IMR-90 (cell line): Measurements from ENCODE around the gene TDRD3. TPM values are rescaled to one million over a fixed set of nuclear protein-coding genes. Genes with fewer than 3 reads are reported as not detected.

Experiments
- ATAC-seq: fragments of 200-7000 bp; cut with Tn5 transposase; 2 replicates; pipeline ENCODE4 v1.9.1; 2020; ENCODE audit warnings: low read depth, mild to moderate bottlenecking, moderate library complexity
- BruUV-seq: library from RNA; stranded (reverse); fragments of 400-500 nt; replicated peaks from 2 replicates; lab custom pipeline; 2021; lab: Mats Ljungman, UMichigan
- CTCF ChIA-PET: fragments of 300-600 bp; formaldehyde crosslinking; extraction: SDS; loops from one replicate; lab custom pipeline; 2021; ENCODE audit warnings: antibody characterized with exemption; lab: Yijun Ruan, JAX
- POLR2A ChIA-PET: fragments of 300-600 bp; sonication (Branson Sonifier 250); formaldehyde crosslinking; loops from one replicate; lab custom pipeline; 2022; ENCODE audit warnings: antibody characterized with exemption; ENCODE audit not compliant: unreplicated experiment; lab: Charles Lee
- DNase-seq: peaks from one replicate; pipeline ENCODE4 v3.0.0; 2013
- H2AFZ ChIP-seq: replicated peaks from 2 replicates; pipeline ENCODE3; 2013; ENCODE audit warnings: low read length, mild to moderate bottlenecking; ENCODE audit not compliant: poor library complexity
- H2AK5ac ChIP-seq: 2 replicates; pipeline ENCODE4 v1.6.1; 2013; ENCODE audit warnings: low read depth, low read length, inconsistent platforms
- H2AK9ac ChIP-seq: replicated peaks from 2 replicates; pipeline ENCODE3; 2013; ENCODE audit warnings: mild to moderate bottlenecking, low read depth, low read length, moderate library complexity; ENCODE audit not compliant: poor library complexity
- H2BK120ac ChIP-seq: 2 replicates; pipeline ENCODE4 v1.6.1; 2013; ENCODE audit warnings: low read depth, low read length, inconsistent platforms
- H2BK15ac ChIP-seq: 3 replicates; pipeline ENCODE4 v1.6.1; 2013; ENCODE audit warnings: low read depth, low read length, inconsistent platforms
- H2BK20ac ChIP-seq: 2 replicates; pipeline ENCODE4 v1.6.1; 2013; ENCODE audit warnings: low read depth, mild to moderate bottlenecking, inconsistent platforms, low read length, moderate library complexity
- H2BK5ac ChIP-seq: 2 replicates; pipeline ENCODE4 v1.6.1; 2013; ENCODE audit warnings: mild to moderate bottlenecking, low read depth, low read length, inconsistent platforms; ENCODE audit not compliant: poor library complexity, severe bottlenecking
- H3K14ac ChIP-seq: replicated peaks from 2 replicates; pipeline ENCODE4 v1.6.1; 2013; ENCODE audit warnings: low read depth, low read length, inconsistent platforms
- H3K18ac ChIP-seq: 2 replicates; pipeline ENCODE4 v1.6.1; 2013; ENCODE audit warnings: low read depth, low read length, control low read depth
- H3K23ac ChIP-seq: 2 replicates; pipeline ENCODE4 v1.6.1; 2013; ENCODE audit warnings: low read depth, low read length, inconsistent platforms
- H3K27ac ChIP-seq: 2 replicates; pipeline ENCODE4 v1.5.1; 2013; ENCODE audit warnings: mild to moderate bottlenecking, control low read depth, low read length; ENCODE audit not compliant: insufficient read depth
- H3K27me3 ChIP-seq: 2 replicates; pipeline ENCODE4 v1.6.1; 2013; ENCODE audit warnings: low read length; ENCODE audit not compliant: control insufficient read depth, insufficient read depth
- H3K36me3 ChIP-seq: 2 replicates; pipeline ENCODE4 v1.6.1; 2013; ENCODE audit warnings: low read length, mixed read lengths; ENCODE audit not compliant: control insufficient read depth, insufficient read depth
- H3K4ac ChIP-seq: 2 replicates; pipeline ENCODE4 v1.6.1; 2013; ENCODE audit warnings: low read depth, low read length, inconsistent platforms
- H3K4me1 ChIP-seq: 2 replicates; pipeline ENCODE4 v1.6.1; 2013; ENCODE audit warnings: low read length, mixed read lengths; ENCODE audit not compliant: control insufficient read depth, insufficient read depth
- H3K4me2 ChIP-seq: 2 replicates; pipeline ENCODE4 v1.6.1; 2013; ENCODE audit warnings: low read depth, mild to moderate bottlenecking, control low read depth, low read length, moderate library complexity
- H3K4me3 ChIP-seq: 2 replicates; pipeline ENCODE4 v1.5.1; 2013; ENCODE audit warnings: low read depth, mild to moderate bottlenecking, control low read depth, low read length, moderate library complexity; ENCODE audit not compliant: insufficient read depth
- H3K56ac ChIP-seq: 2 replicates; pipeline ENCODE4 v1.6.1; 2013; ENCODE audit warnings: low read length, inconsistent platforms; ENCODE audit not compliant: insufficient read depth; ENCODE audit errors: extremely low read depth
- H3K79me1 ChIP-seq, 2 experiments: 2 replicates each; pipeline ENCODE4 v1.6.1; 2013; ENCODE audit warnings: low read length in 2 of 2, inconsistent platforms in 1 of 2, low read depth in 1 of 2
- H3K9ac ChIP-seq: 2 replicates; pipeline ENCODE4 v1.6.1; 2013; ENCODE audit warnings: low read depth, low read length, control low read depth
- H3K9me1 ChIP-seq: 2 replicates; pipeline ENCODE4 v1.6.1; 2013; ENCODE audit warnings: low read length, inconsistent platforms; ENCODE audit not compliant: insufficient read depth
- H3K9me3 ChIP-seq: 2 replicates; pipeline ENCODE4 v1.6.1; 2013; ENCODE audit warnings: low read length; ENCODE audit not compliant: control insufficient read depth, insufficient read depth
- H4K20me1 ChIP-seq: 2 replicates; pipeline ENCODE4 v1.6.1; 2013; ENCODE audit warnings: low read length, inconsistent platforms; ENCODE audit not compliant: insufficient read depth
- H4K5ac ChIP-seq: 2 replicates; pipeline ENCODE4 v1.6.1; 2013; ENCODE audit warnings: mild to moderate bottlenecking, low read depth, low read length, control low read depth
- H4K8ac ChIP-seq, 2 experiments: 2 replicates each; pipeline ENCODE4 v1.6.1; 2013; ENCODE audit warnings: low read depth in 2 of 2, low read length in 2 of 2, control low read depth in 1 of 2, inconsistent platforms in 1 of 2
- H4K91ac ChIP-seq: 2 replicates; pipeline ENCODE4 v1.6.1; 2013; ENCODE audit warnings: low read depth, low read length, inconsistent platforms; ENCODE audit not compliant: insufficient read depth
- ELK1 ChIP-seq: fragments of 150-350 bp; IDR thresholded peaks from 2 replicates; pipeline ENCODE4 v1.6.1; 2016; ENCODE audit warnings: low read depth, mild to moderate bottlenecking, low read length, moderate library complexity, borderline replicate concordance
- FOS ChIP-seq: fragments of 150-350 bp; IDR thresholded peaks from 2 replicates; pipeline ENCODE4 v1.6.1; 2016; ENCODE audit warnings: low read depth, low read length
- MAFK ChIP-seq: IDR thresholded peaks from 2 replicates; pipeline ENCODE4 v1.6.1; 2012; ENCODE audit warnings: low read depth, low read length, improper control_type of control experiment
- MAZ ChIP-seq: IDR thresholded peaks from 2 replicates; pipeline ENCODE4 v1.6.1; 2012; ENCODE audit warnings: low read depth, mild to moderate bottlenecking, low read length, improper control_type of control experiment, moderate library complexity, borderline replicate concordance
- NFE2L2 ChIP-seq: fragments of 150-350 bp; IDR thresholded peaks from 2 replicates; pipeline ENCODE4 v1.6.1; 2016; ENCODE audit warnings: low read depth, mild to moderate bottlenecking, low read length
- POLR2A ChIP-seq: IDR thresholded peaks from 2 replicates; pipeline ENCODE4 v1.6.1; 2012; ENCODE audit warnings: mild to moderate bottlenecking, low read depth, low read length
- RAD21 ChIP-seq: IDR thresholded peaks from 2 replicates; pipeline ENCODE4 v1.6.1; 2012; ENCODE audit warnings: low read length, improper control_type of control experiment
- SMC3 ChIP-seq: fragments of 150-350 bp; IDR thresholded peaks from 2 replicates; pipeline ENCODE4 v1.6.1; 2016; ENCODE audit warnings: low read depth, mild to moderate bottlenecking, antibody characterized with exemption, low read length, moderate library complexity
- WGBS, 2 experiments: methylation state at CpG; one replicate each; pipeline versions ENCODE4 v1.1.5 to v1.1.7; 2013; ENCODE audit warnings: missing lambda C conversion rate in 2 of 2; ENCODE audit not compliant: insufficient read length in 1 of 2; ENCODE audit errors: extremely low coverage in 2 of 2; 5-methylcytosine and 5-hydroxymethylcytosine counted together
- dilution Hi-C: fragments of 300-500 bp; cut with HindIII; formaldehyde crosslinking; loops from one replicate; pipeline ENCODE4 v1.14.3; 2018; ENCODE audit warnings: low sequenced_read_pairs; ENCODE audit not compliant: unreplicated experiment
- in situ Hi-C: fragments of 300-500 bp; cut with MboI; formaldehyde crosslinking; loops from 3 replicates; pipeline ENCODE4 v1.14.3; 2019; ENCODE audit warnings: low sequenced_read_pairs, inconsistent platforms, mixed read lengths
- intact Hi-C: fragments of 100-400 bp; cut with micrococcal nuclease; formaldehyde crosslinking; loops from 2 replicates; pipeline ENCODE4 v1.10.0; 2022
- polyA plus RNA-seq, 3 experiments: library from polyadenylated mRNA; depleted of rRNA; stranded (reverse); fragments of >200 nt; gene quantifications; 2 replicates each; pipeline ENCODE4 v1.2.3, GENCODE V29; 2012; ENCODE audit warnings: low replicate concordance in 1 of 3
- total RNA-seq: library from RNA; depleted of rRNA; stranded (reverse); fragments of >200 nt; gene quantifications from 2 replicates; pipeline ENCODE4 v1.2.3, GENCODE V29; 2012
- TF ChIP-seq, protein P1 (sequence below): conservative IDR thresholded peaks from 2 replicates; pipeline ENCODE4 v1.5.1; 2012; ENCODE audit warnings: mild to moderate bottlenecking, low read depth, low read length, improper control_type of control experiment

TDRD3 gene
- total and polyA plus RNA-seq, 2 of the 4 experiments (the other 2 are of a cell fraction): 3.9 to 12.0 TPM

GRCh38 chr13:60418954-60419353, 21.9 kb downstream of the TDRD3 start:
- no peak overlapping the region for H3K18ac ChIP-seq
- H3K4ac ChIP-seq: no peak overlapping the region
- no peak overlapping the region for H2AK5ac ChIP-seq
- no peak for TF ChIP-seq MAFK
- no peak for TF ChIP-seq FOS
- no peak for TF ChIP-seq POLR2A
- no peak for TF ChIP-seq ELK1
- TF ChIP-seq RAD21: no peak
- TF ChIP-seq, protein P1, sequence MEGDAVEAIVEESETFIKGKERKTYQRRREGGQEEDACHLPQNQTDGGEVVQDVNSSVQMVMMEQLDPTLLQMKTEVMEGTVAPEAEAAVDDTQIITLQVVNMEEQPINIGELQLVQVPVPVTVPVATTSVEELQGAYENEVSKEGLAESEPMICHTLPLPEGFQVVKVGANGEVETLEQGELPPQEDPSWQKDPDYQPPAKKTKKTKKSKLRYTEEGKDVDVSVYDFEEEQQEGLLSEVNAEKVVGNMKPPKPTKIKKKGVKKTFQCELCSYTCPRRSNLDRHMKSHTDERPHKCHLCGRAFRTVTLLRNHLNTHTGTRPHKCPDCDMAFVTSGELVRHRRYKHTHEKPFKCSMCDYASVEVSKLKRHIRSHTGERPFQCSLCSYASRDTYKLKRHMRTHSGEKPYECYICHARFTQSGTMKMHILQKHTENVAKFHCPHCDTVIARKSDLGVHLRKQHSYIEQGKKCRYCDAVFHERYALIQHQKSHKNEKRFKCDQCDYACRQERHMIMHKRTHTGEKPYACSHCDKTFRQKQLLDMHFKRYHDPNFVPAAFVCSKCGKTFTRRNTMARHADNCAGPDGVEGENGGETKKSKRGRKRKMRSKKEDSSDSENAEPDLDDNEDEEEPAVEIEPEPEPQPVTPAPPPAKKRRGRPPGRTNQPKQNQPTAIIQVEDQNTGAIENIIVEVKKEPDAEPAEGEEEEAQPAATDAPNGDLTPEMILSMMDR: no peak
- TF ChIP-seq NFE2L2: no peak
- TF ChIP-seq SMC3: no peak
- TF ChIP-seq MAZ: no peak
- no peaks in the 10 kb centered on the region for H3K9me1 ChIP-seq
- H3K4me3 ChIP-seq: no peak overlapping the region
- H3K27ac ChIP-seq: no peak overlapping the region
- in situ Hi-C loops: no loop called here
- ChIA-PET CTCF (no interaction called here), POLR2A (no interaction called here)
- no TSS peak for BruUV-seq
- H3K79me1 ChIP-seq: 0 out of 4 replicates have a peak, but pooled peaks cover 0 to 3% of the 10 kb centered on the region in 2 experiments
- no peak overlapping the region for H2BK120ac ChIP-seq
- no peak overlapping the region for H2BK20ac ChIP-seq
- no peak for ATAC-seq
- H3K9ac ChIP-seq: no peak overlapping the region
- no peaks in the 10 kb centered on the region for H4K20me1 ChIP-seq
- no peaks in the 10 kb centered on the region for H3K36me3 ChIP-seq
- H2AK9ac ChIP-seq: no peak overlapping the region
- WGBS, 2 experiments: no CpG with 5 or more reads among the region's 2 CpGs
- H3K4me1 ChIP-seq: no peaks in the 10 kb centered on the region
- H3K14ac ChIP-seq: no peak overlapping the region
- no peaks in the 10 kb centered on the region for H3K27me3 ChIP-seq
- no peak overlapping the region for H3K23ac ChIP-seq
- dilution Hi-C loops: no loop called here
- no peak overlapping the region for H3K4me2 ChIP-seq
- no peak overlapping the region for H2BK15ac ChIP-seq
- no peak overlapping the region for H4K8ac ChIP-seq
- intact Hi-C loops: no loop called here
- DNase-seq: no peak
- no peaks in the 10 kb centered on the region for H3K9me3 ChIP-seq
- H3K56ac ChIP-seq: no peak overlapping the region
- no peak overlapping the region for H2BK5ac ChIP-seq
- no peak overlapping the region for H2AFZ ChIP-seq
- no peak overlapping the region for H4K91ac ChIP-seq
- H4K5ac ChIP-seq: no peak overlapping the region
